ENCODE measurements around the gene PRDM16. TPM values are rescaled to one million over a fixed set of nuclear protein-coding genes. Genes with fewer than 3 reads are reported as not detected.

PRDM16 gene
- total RNA-seq, 1 experiment from 2014 or later = 22.3 TPM

GRCh38 chr1:3297756-3298155 lies 228.8 kb downstream of the PRDM16 start:
- intact Hi-C loops (cut with micrococcal nuclease; ENCODE audit: unreplicated experiment) = no loop called here
- in situ Hi-C loops (cut with HindIII; ENCODE audit: low pct_unique_long_range_greater_than_20kb, low sequenced_read_pairs) = no loop called here
- no peaks in the 10 kb centered on the region for H3K27me3 ChIP-seq (ENCODE audit: control insufficient read depth, insufficient read depth, low read length)
- no peaks in the 10 kb centered on the region for H3K4me1 ChIP-seq (ENCODE audit: control insufficient read depth, insufficient read depth, low read length)
- 0 out of 2 replicates have a peak, but pooled peaks have one; percentile 16 for ATAC-seq
- TF ChIP-seq CTCF (IDR thresholded peaks at IDR 0.05) = no peak
- TF ChIP-seq POLR2AphosphoS5 (IDR thresholded peaks at IDR 0.05; ENCODE audit: low read depth, low read length) = no peak
- TF ChIP-seq REST (IDR thresholded peaks at IDR 0.05; ENCODE audit: insufficient read depth in 1 of 2, low read depth in 2 of 2, low read length in 1 of 2) = no peak
- no peak for TF ChIP-seq TCF7L2 (IDR thresholded peaks at IDR 0.05; ENCODE audit: low read depth, low read length)
- no peak for TF ChIP-seq SIN3A (IDR thresholded peaks at IDR 0.05; ENCODE audit: borderline replicate concordance, insufficient read depth, low read depth, low read length)
- POLR2A ChIA-PET = no interaction called here
- H3K4me3 ChIP-seq (ENCODE audit: low read depth in 2 of 2, low read length in 2 of 2) = no peak overlapping the region
- no peak overlapping the region for H3K27ac ChIP-seq (ENCODE audit: low read length)
- no peaks in the 10 kb centered on the region for H3K9me3 ChIP-seq (ENCODE audit: control insufficient read depth, insufficient read depth, low read depth, low read length)
- no TSS peak for BruUV-seq (replicated peaks)
- DNase-seq (ENCODE audit: low read depth, low spot score) = no peak
- CTCF ChIA-PET = no interaction called here
- no peaks in the 10 kb centered on the region for H3K36me3 ChIP-seq (ENCODE audit: control insufficient read depth, insufficient read depth, low read length)

GRCh38 chr1:3298197-3298596 lies 229.2 kb downstream of the PRDM16 start:
- H3K27ac ChIP-seq (ENCODE audit: low read length) = no peak overlapping the region
- TF ChIP-seq CTCF (IDR thresholded peaks at IDR 0.05) (no peak), POLR2AphosphoS5 (IDR thresholded peaks at IDR 0.05; ENCODE audit: low read depth, low read length) (no peak), TCF7L2 (IDR thresholded peaks at IDR 0.05; ENCODE audit: low read depth, low read length) (no peak), REST (IDR thresholded peaks at IDR 0.05; ENCODE audit: insufficient read depth in 1 of 2, low read depth in 2 of 2, low read length in 1 of 2) (no peak), SIN3A (IDR thresholded peaks at IDR 0.05; ENCODE audit: borderline replicate concordance, insufficient read depth, low read depth, low read length) (no peak)
- POLR2A ChIA-PET = no interaction called here
- intact Hi-C loops (cut with micrococcal nuclease; ENCODE audit: unreplicated experiment) (no loop called here), in situ Hi-C loops (cut with HindIII; ENCODE audit: low pct_unique_long_range_greater_than_20kb, low sequenced_read_pairs) (no loop called here)
- BruUV-seq (replicated peaks) = no TSS peak
- CTCF ChIA-PET = interaction anchor here (0.6 kb wide), 1 partner anchor 22 kb away, joined by 4 read pairs; no protein-coding TSS in a partner anchor
- no peaks in the 10 kb centered on the region for H3K36me3 ChIP-seq (ENCODE audit: control insufficient read depth, insufficient read depth, low read length)
- ATAC-seq (no peak), DNase-seq (ENCODE audit: low read depth, low spot score) (no peak)
- no peaks in the 10 kb centered on the region for H3K27me3 ChIP-seq (ENCODE audit: control insufficient read depth, insufficient read depth, low read length)
- H3K4me3 ChIP-seq (ENCODE audit: low read depth in 2 of 2, low read length in 2 of 2) = no peak overlapping the region
- H3K4me1 ChIP-seq (ENCODE audit: control insufficient read depth, insufficient read depth, low read length) = no peaks in the 10 kb centered on the region
- H3K9me3 ChIP-seq (ENCODE audit: control insufficient read depth, insufficient read depth, low read depth, low read length) = no peaks in the 10 kb centered on the region
